BLaER1 treated with 17β-estradiol and CSF1 and Interleukin-3, amounts not matched to agents 10 nM and 100 nM (cell line): ENCODE data around the gene TMEM272.
A peak's percentile ranks its signal among the peaks of the same experiment; 100 is the strongest.

Experiments
- H3K27ac ChIP-seq, 11 experiments: shearing (Covaris generic); formaldehyde crosslinking; 2 replicates each; pipeline ENCODE4 v1.8.1; 2022
- H3K27me3 ChIP-seq, 11 experiments: shearing (Covaris generic); formaldehyde crosslinking; 2 replicates each; pipeline ENCODE4 v1.8.1; 2022
- H3K36me3 ChIP-seq, 11 experiments: shearing (Covaris generic); formaldehyde crosslinking; 2 replicates each; pipeline ENCODE4 v1.8.1; 2022
- H3K4me1 ChIP-seq, 10 experiments: shearing (Covaris generic); formaldehyde crosslinking; 2 replicates each; pipeline ENCODE4 v1.8.1; 2022
- H3K4me2 ChIP-seq, 11 experiments: shearing (Covaris generic); formaldehyde crosslinking; 2 replicates each; pipeline ENCODE4 v1.8.1; 2022
- H3K4me3 ChIP-seq, 10 experiments: shearing (Covaris generic); formaldehyde crosslinking; 2 replicates each; pipeline ENCODE4 v1.8.1; 2022
- H3K9ac ChIP-seq, 11 experiments: shearing (Covaris generic); formaldehyde crosslinking; 2 replicates each; pipeline ENCODE4 v1.8.1; 2022
- H3K9me3 ChIP-seq, 11 experiments: shearing (Covaris generic); formaldehyde crosslinking; replicated peaks in 1 of 11; 2 replicates each; pipeline ENCODE4 v1.8.1; 2022
- H4K20me1 ChIP-seq, 11 experiments: shearing (Covaris generic); formaldehyde crosslinking; 2 replicates each; pipeline ENCODE4 v1.8.1; 2022
- Cebpa-rat ChIP-seq, 11 experiments: shearing (Covaris generic); IDR thresholded peaks; 2 replicates each; pipeline ENCODE4 v1.8.1; 2022

TMEM272 gene

GRCh38 chr13:51807041-51807440 is 37.9 kb downstream of the TMEM272 start:
- no peak overlapping the region for H3K27ac ChIP-seq
- H3K4me1 ChIP-seq: peaks cover 42 to 67% (median 57%) of the 10 kb centered on the region in 10 experiments
- H3K4me2 ChIP-seq: peak overlapping the region in 2 of 11 experiments; percentile 88 to 98; a peak in 1 of 22 replicates
- no peaks in the 10 kb centered on the region for H3K27me3 ChIP-seq
- 0 out of 22 replicates have a peak, but pooled peaks cover 0 to 4% (median 0%) of the 10 kb centered on the region in 11 experiments for H3K9me3 ChIP-seq
- no peak for TF ChIP-seq Cebpa-rat (IDR thresholded peaks at IDR 0.05)
- H3K36me3 ChIP-seq: no peaks in the 10 kb centered on the region
- no peaks in the 10 kb centered on the region for H4K20me1 ChIP-seq
- H3K9ac ChIP-seq: no peak overlapping the region
- H3K4me3 ChIP-seq: no peak overlapping the region

- H3K9ac ChIP-seq: no peak overlapping the region
- no peaks in the 10 kb centered on the region for H3K27me3 ChIP-seq
- H4K20me1 ChIP-seq: no peaks in the 10 kb centered on the region
- H3K27ac ChIP-seq: no peak overlapping the region
- H3K9me3 ChIP-seq: 0 out of 22 replicates have a peak, but pooled peaks cover 0 to 4% (median 0%) of the 10 kb centered on the region in 11 experiments
- peaks cover 42 to 67% (median 57%) of the 10 kb centered on the region in 10 experiments for H3K4me1 ChIP-seq
- peak overlapping the region in 10 of 11 experiments; percentile 2 to 98 (median 88); a peak in 11 of 22 replicates for H3K4me2 ChIP-seq
- no peaks in the 10 kb centered on the region for H3K36me3 ChIP-seq
- no peak for TF ChIP-seq Cebpa-rat (IDR thresholded peaks at IDR 0.05)
- no peak overlapping the region for H3K4me3 ChIP-seq
These were observed 38.4 kb downstream of the TMEM272 start for GRCh38 chr13:51806566-51806965.

GRCh38 chr13:51805925-51806324 is 39.1 kb downstream of the TMEM272 start:
- no peak overlapping the region for H3K27ac ChIP-seq
- TF ChIP-seq Cebpa-rat (IDR thresholded peaks at IDR 0.05): no peak
- H3K36me3 ChIP-seq: no peaks in the 10 kb centered on the region
- peak overlapping the region in 1 of 11 experiments; percentile 99; a peak in 1 of 22 replicates for H3K9ac ChIP-seq
- peak overlapping the region in 10 of 11 experiments; percentile 2 to 98 (median 88); a peak in 16 of 22 replicates for H3K4me2 ChIP-seq
- 0 out of 22 replicates have a peak, but pooled peaks cover 0 to 4% (median 0%) of the 10 kb centered on the region in 11 experiments for H3K9me3 ChIP-seq
- H4K20me1 ChIP-seq: no peaks in the 10 kb centered on the region
- peak overlapping the region in 2 of 10 experiments; percentile 73; a peak in 1 of 20 replicates for H3K4me3 ChIP-seq
- peaks cover 38 to 63% (median 54%) of the 10 kb centered on the region in 10 experiments for H3K4me1 ChIP-seq
- no peaks in the 10 kb centered on the region for H3K27me3 ChIP-seq

GRCh38 chr13:51805313-51805712 is 39.7 kb downstream of the TMEM272 start:
- peak overlapping the region; percentile 84 to 98 (median 91) for H3K4me2 ChIP-seq
- TF ChIP-seq Cebpa-rat (IDR thresholded peaks at IDR 0.05): no peak
- no peaks in the 10 kb centered on the region for H4K20me1 ChIP-seq
- peaks cover 37 to 66% (median 53%) of the 10 kb centered on the region in 10 experiments for H3K4me1 ChIP-seq
- H3K27ac ChIP-seq: peak overlapping the region in 7 of 11 experiments; percentile 93 to 99 (median 97); a peak in 6 of 22 replicates
- H3K27me3 ChIP-seq: peaks cover 0 to 3% (median 0%) of the 10 kb centered on the region in 11 experiments; a peak in 1 of 22 replicates
- 0 out of 22 replicates have a peak, but pooled peaks cover 0 to 4% (median 0%) of the 10 kb centered on the region in 11 experiments for H3K9me3 ChIP-seq
- peak overlapping the region in 5 of 11 experiments; percentile 91 to 99 (median 97); a peak in 9 of 22 replicates for H3K9ac ChIP-seq
- H3K36me3 ChIP-seq: no peaks in the 10 kb centered on the region
- H3K4me3 ChIP-seq: peak overlapping the region in 5 of 10 experiments; percentile 72 to 84 (median 73); a peak in 12 of 20 replicates

- no peaks in the 10 kb centered on the region for H3K36me3 ChIP-seq
- H3K27ac ChIP-seq: peak overlapping the region; percentile 93 to 99 (median 97)
- peak overlapping the region; percentile 84 to 98 (median 91) for H3K4me2 ChIP-seq
- peaks cover 40 to 68% (median 56%) of the 10 kb centered on the region in 10 experiments for H3K4me1 ChIP-seq
- no peak for TF ChIP-seq Cebpa-rat (IDR thresholded peaks at IDR 0.05)
- H4K20me1 ChIP-seq: no peaks in the 10 kb centered on the region
- peak overlapping the region; percentile 70 to 84 (median 76) for H3K4me3 ChIP-seq
- H3K9me3 ChIP-seq: 0 out of 22 replicates have a peak, but pooled peaks cover 0 to 4% (median 0%) of the 10 kb centered on the region in 11 experiments
- peaks cover 0 to 5% (median 0%) of the 10 kb centered on the region in 11 experiments; a peak in 1 of 22 replicates for H3K27me3 ChIP-seq
- peak overlapping the region; percentile 90 to 99 (median 95) for H3K9ac ChIP-seq
These were observed 40.4 kb downstream of the TMEM272 start for GRCh38 chr13:51804295-51805172.

DNA sequence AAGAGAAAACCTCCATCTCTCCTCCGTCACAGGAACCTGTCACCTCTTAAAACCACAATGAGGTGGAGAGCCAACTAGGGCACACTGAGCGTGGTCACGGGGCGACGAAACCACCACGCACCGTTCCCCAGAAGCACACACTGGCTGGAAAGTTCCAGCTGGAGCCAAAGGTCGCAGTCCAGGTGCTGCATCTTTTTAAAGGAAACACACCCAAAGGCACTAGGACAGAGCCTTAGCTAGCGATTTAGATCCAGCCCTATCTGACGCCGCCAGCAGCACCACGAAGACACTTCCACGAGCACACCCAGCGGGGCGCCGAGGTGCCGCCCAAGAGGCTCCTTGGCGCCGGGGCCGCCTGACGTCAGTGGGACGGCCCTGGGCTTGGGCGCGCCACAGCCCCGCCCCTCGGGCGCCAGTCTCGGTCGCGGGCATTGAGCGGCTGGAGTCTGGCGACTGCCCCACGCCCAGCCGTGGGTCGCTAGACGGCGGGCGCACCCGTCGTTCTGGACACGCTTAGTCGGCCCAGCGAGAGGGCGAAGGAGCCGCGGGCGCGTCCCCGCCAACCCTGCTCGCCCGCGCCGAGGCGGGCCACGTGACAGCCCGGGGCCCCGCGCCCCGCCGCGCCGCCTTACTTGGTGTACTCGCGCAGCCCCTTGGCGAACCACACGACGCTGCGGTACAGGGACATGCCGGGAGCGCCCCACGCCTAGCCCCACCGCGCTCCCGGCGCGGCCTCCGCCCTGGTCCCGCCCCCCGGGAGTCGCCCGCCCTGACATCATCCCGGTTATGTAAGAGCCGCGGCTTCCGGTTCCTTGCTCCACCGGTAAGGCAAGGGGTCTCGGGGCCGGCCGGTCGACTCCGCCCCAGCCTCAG is 41.3 kb downstream of the TMEM272 start, which contains the start of gene DHRS12:
Gene DHRS12 (minus strand): TSS at position 742 of the 873 bp plus-strand sequence. CDS start 4,504 bp downstream, outside the sequence.
- TF ChIP-seq Cebpa-rat (IDR thresholded peaks at IDR 0.05): no peak
- H3K27ac ChIP-seq: peak within 1 kb of the TSS; percentile 93 to 99 (median 97)
- H3K36me3 ChIP-seq: no peaks in the 10 kb centered on the region
- peaks cover 40 to 68% (median 56%) of the 10 kb centered on the region in 10 experiments for H3K4me1 ChIP-seq
- H3K27me3 ChIP-seq: peaks cover 0 to 5% (median 0%) of the 10 kb centered on the region in 11 experiments; a peak in 1 of 22 replicates
- H3K9ac ChIP-seq: peak within 1 kb of the TSS; percentile 90 to 99 (median 95)
- H3K4me3 ChIP-seq: peak within 1 kb of the TSS; percentile 70 to 84 (median 76)
- H4K20me1 ChIP-seq: no peaks in the 10 kb centered on the region; a peak in 1 of 22 replicates
- H3K9me3 ChIP-seq: no peaks in the 10 kb centered on the region
- peak within 1 kb of the TSS; percentile 84 to 98 (median 91) for H3K4me2 ChIP-seq

GRCh38 chr13:51802631-51803418 is 42.2 kb downstream of the TMEM272 start:
- H3K27ac ChIP-seq: peak overlapping the region; percentile 93 to 99 (median 97)
- no peak for TF ChIP-seq Cebpa-rat (IDR thresholded peaks at IDR 0.05)
- peaks cover 40 to 64% (median 54%) of the 10 kb centered on the region in 10 experiments for H3K4me1 ChIP-seq

More at GRCh38 chr13:51802631-51803418, 42.2 kb downstream of the TMEM272 start:
- Histone ChIP-seq H3K4me3 (peak overlapping the region; percentile 70 to 84 (median 76)), H3K27me3 (peaks cover 0 to 5% (median 0%) of the 10 kb centered on the region in 11 experiments; a peak in 1 of 22 replicates), H3K36me3 (no peaks in the 10 kb centered on the region), H4K20me1 (no peaks in the 10 kb centered on the region; a peak in 1 of 22 replicates), H3K4me2 (peak overlapping the region; percentile 84 to 98 (median 91)), H3K9ac (peak overlapping the region; percentile 90 to 99 (median 95)), H3K9me3 (no peaks in the 10 kb centered on the region)
